ENCODE measurements around the gene MAN1A1. TPM values are rescaled to one million over a fixed set of nuclear protein-coding genes. Genes with fewer than 3 reads are reported as not detected.

MAN1A1 gene
- total RNA-seq, 1 donor: 33.4 TPM

- no peaks in the 10 kb centered on the region for H3K27me3 ChIP-seq (ENCODE audit: insufficient read depth, low read length)
- peak overlapping the region; percentile 69 for H3K4me3 ChIP-seq (ENCODE audit: low read length)
- no peaks in the 10 kb centered on the region for H3K9me3 ChIP-seq (ENCODE audit: low read depth, low read length)
- peaks cover 40% of the 10 kb centered on the region for H3K4me1 ChIP-seq (ENCODE audit: insufficient read depth, low read length)
Observed at GRCh38 chr6:119350952-119351372, 1.4 kb upstream of the MAN1A1 start.

GRCh38 chr6:119350202-119350951 is 816 bp upstream of the MAN1A1 start:
- Histone ChIP-seq H3K27me3 (ENCODE audit: insufficient read depth, low read length) (no peaks in the 10 kb centered on the region), H3K9me3 (ENCODE audit: low read depth, low read length) (no peaks in the 10 kb centered on the region), H3K4me1 (ENCODE audit: insufficient read depth, low read length) (peaks cover 37% of the 10 kb centered on the region)

GRCh38 chr6:119348748-119349360 is 707 bp downstream of the MAN1A1 start:
- no peaks in the 10 kb centered on the region for H3K27me3 ChIP-seq (ENCODE audit: insufficient read depth, low read length)
- peak overlapping the region; percentile 69 for H3K4me3 ChIP-seq (ENCODE audit: low read length)
- H3K4me1 ChIP-seq (ENCODE audit: insufficient read depth, low read length): peaks cover 30% of the 10 kb centered on the region

More at GRCh38 chr6:119350202-119350951, 816 bp upstream of the MAN1A1 start:
- H3K4me3 ChIP-seq (ENCODE audit: low read length): peak overlapping the region; percentile 69

GRCh38 chr6:119348096-119348747 is 1.3 kb downstream of the MAN1A1 start:
- Histone ChIP-seq H3K9me3 (ENCODE audit: low read depth, low read length) (no peaks in the 10 kb centered on the region), H3K27me3 (ENCODE audit: insufficient read depth, low read length) (no peaks in the 10 kb centered on the region), H3K4me1 (ENCODE audit: insufficient read depth, low read length) (peaks cover 28% of the 10 kb centered on the region), H3K4me3 (ENCODE audit: low read length) (peak overlapping the region; percentile 69)

More at GRCh38 chr6:119348748-119349360, 707 bp downstream of the MAN1A1 start:
- no peaks in the 10 kb centered on the region for H3K9me3 ChIP-seq (ENCODE audit: low read depth, low read length)

- no peaks in the 10 kb centered on the region for H3K9me3 ChIP-seq (ENCODE audit: low read depth, low read length)
- H3K4me3 ChIP-seq (ENCODE audit: low read length): peak overlapping the region; percentile 69
- no peaks in the 10 kb centered on the region for H3K27me3 ChIP-seq (ENCODE audit: insufficient read depth, low read length)
- peaks cover 27% of the 10 kb centered on the region for H3K4me1 ChIP-seq (ENCODE audit: insufficient read depth, low read length)
Observed at GRCh38 chr6:119347466-119348095, 2.0 kb downstream of the MAN1A1 start.

- H3K9me3 ChIP-seq (ENCODE audit: low read depth, low read length): no peaks in the 10 kb centered on the region
- H3K4me1 ChIP-seq (ENCODE audit: insufficient read depth, low read length): peaks cover 30% of the 10 kb centered on the region
- H3K4me3 ChIP-seq (ENCODE audit: low read length): no peak overlapping the region
- H3K27me3 ChIP-seq (ENCODE audit: insufficient read depth, low read length): no peaks in the 10 kb centered on the region
Observed at GRCh38 chr6:119346936-119347335, 2.6 kb downstream of the MAN1A1 start.

GRCh38 chr6:119346450-119346849 is 3.1 kb downstream of the MAN1A1 start:
- no peak overlapping the region for H3K4me3 ChIP-seq (ENCODE audit: low read length)
- peaks cover 30% of the 10 kb centered on the region for H3K4me1 ChIP-seq (ENCODE audit: insufficient read depth, low read length)
- no peaks in the 10 kb centered on the region for H3K27me3 ChIP-seq (ENCODE audit: insufficient read depth, low read length)
- H3K9me3 ChIP-seq (ENCODE audit: low read depth, low read length): no peaks in the 10 kb centered on the region

GRCh38 chr6:119345114-119345513 is 4.4 kb downstream of the MAN1A1 start:
- Histone ChIP-seq H3K4me3 (ENCODE audit: low read length) (no peak overlapping the region), H3K4me1 (ENCODE audit: insufficient read depth, low read length) (peaks cover 43% of the 10 kb centered on the region), H3K9me3 (ENCODE audit: low read depth, low read length) (no peaks in the 10 kb centered on the region), H3K27me3 (ENCODE audit: insufficient read depth, low read length) (no peaks in the 10 kb centered on the region)

- no peaks in the 10 kb centered on the region for H3K9me3 ChIP-seq (ENCODE audit: low read depth, low read length)
- no peaks in the 10 kb centered on the region for H3K27me3 ChIP-seq (ENCODE audit: insufficient read depth, low read length)
- no peak overlapping the region for H3K4me3 ChIP-seq (ENCODE audit: low read length)
- H3K4me1 ChIP-seq (ENCODE audit: insufficient read depth, low read length): peaks cover 51% of the 10 kb centered on the region
Observed at GRCh38 chr6:119344306-119344705, 5.3 kb downstream of the MAN1A1 start.

- no peak overlapping the region for H3K4me3 ChIP-seq (ENCODE audit: low read length)
Observed at GRCh38 chr6:119343573-119344146, 5.9 kb downstream of the MAN1A1 start.

GRCh38 chr6:119343167-119343566 is 6.4 kb downstream of the MAN1A1 start:
- Histone ChIP-seq H3K9me3 (ENCODE audit: low read depth, low read length) (no peaks in the 10 kb centered on the region), H3K27me3 (ENCODE audit: insufficient read depth, low read length) (no peaks in the 10 kb centered on the region), H3K4me3 (ENCODE audit: low read length) (no peak overlapping the region), H3K4me1 (ENCODE audit: insufficient read depth, low read length) (peaks cover 52% of the 10 kb centered on the region)

More at GRCh38 chr6:119343573-119344146, 5.9 kb downstream of the MAN1A1 start:
- H3K27me3 ChIP-seq (ENCODE audit: insufficient read depth, low read length): no peaks in the 10 kb centered on the region
- H3K4me1 ChIP-seq (ENCODE audit: insufficient read depth, low read length): peaks cover 53% of the 10 kb centered on the region
- H3K9me3 ChIP-seq (ENCODE audit: low read depth, low read length): no peaks in the 10 kb centered on the region

GRCh38 chr6:119342430-119342829 is 7.1 kb downstream of the MAN1A1 start:
- H3K9me3 ChIP-seq (ENCODE audit: low read depth, low read length): no peaks in the 10 kb centered on the region
- H3K4me3 ChIP-seq (ENCODE audit: low read length): no peak overlapping the region
- H3K27me3 ChIP-seq (ENCODE audit: insufficient read depth, low read length): no peaks in the 10 kb centered on the region
- H3K4me1 ChIP-seq (ENCODE audit: insufficient read depth, low read length): peaks cover 45% of the 10 kb centered on the region

GRCh38 chr6:119340796-119341487 is 8.6 kb downstream of the MAN1A1 start:
- H3K9me3 ChIP-seq (ENCODE audit: low read depth, low read length): no peaks in the 10 kb centered on the region
- no peak overlapping the region for H3K4me3 ChIP-seq (ENCODE audit: low read length)
- H3K27me3 ChIP-seq (ENCODE audit: insufficient read depth, low read length): no peaks in the 10 kb centered on the region
- peaks cover 35% of the 10 kb centered on the region for H3K4me1 ChIP-seq (ENCODE audit: insufficient read depth, low read length)

GRCh38 chr6:119339941-119340456 is 9.6 kb downstream of the MAN1A1 start:
- H3K9me3 ChIP-seq (ENCODE audit: low read depth, low read length): no peaks in the 10 kb centered on the region
- no peaks in the 10 kb centered on the region for H3K27me3 ChIP-seq (ENCODE audit: insufficient read depth, low read length)
- H3K4me3 ChIP-seq (ENCODE audit: low read length): no peak overlapping the region
- H3K4me1 ChIP-seq (ENCODE audit: insufficient read depth, low read length): peaks cover 44% of the 10 kb centered on the region

All from mononuclear cell (primary cell).